ENCODE measurements around the gene CPNE5. TPM values are rescaled to one million over a fixed set of nuclear protein-coding genes. Genes with fewer than 3 reads are reported as not detected.

CPNE5 gene
- total RNA-seq, 1 donor from 2014 or later, result 59.1 TPM

DNA sequence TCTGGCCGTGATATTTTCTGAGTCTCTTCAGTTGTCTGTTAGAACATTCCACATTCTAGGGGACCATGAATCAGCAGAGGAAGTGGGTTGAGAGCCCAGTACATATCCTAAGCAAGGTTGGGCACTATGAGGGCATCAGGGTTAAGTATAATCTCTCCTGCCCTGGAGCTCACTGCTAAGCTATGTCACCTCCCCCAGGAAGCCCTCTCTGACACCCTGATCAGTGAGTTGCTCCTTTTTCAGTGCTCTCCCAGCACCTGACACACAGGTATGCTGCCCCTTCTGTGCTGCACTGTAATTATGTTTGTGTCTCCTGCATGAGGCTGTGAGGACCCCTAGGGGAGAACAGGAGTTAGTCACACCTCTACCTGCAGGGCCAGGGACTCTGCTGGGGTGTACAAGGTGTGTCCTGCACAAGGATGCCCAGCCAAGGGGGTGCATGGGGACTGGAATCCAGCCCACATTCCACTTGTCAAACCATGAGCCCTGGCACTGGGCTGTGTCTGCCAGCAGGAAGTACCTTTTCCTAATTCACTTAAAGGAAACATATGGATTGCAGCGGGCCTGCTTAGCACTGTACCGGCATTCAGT, 137.7 kb downstream of the CPNE5 start:
- intact Hi-C loops (cut with micrococcal nuclease), result loop anchor here (1.0 kb wide), 1 partner anchor 78 kb away; no protein-coding TSS in a partner anchor
- POLR2A ChIA-PET, result no interaction called here

DNA sequence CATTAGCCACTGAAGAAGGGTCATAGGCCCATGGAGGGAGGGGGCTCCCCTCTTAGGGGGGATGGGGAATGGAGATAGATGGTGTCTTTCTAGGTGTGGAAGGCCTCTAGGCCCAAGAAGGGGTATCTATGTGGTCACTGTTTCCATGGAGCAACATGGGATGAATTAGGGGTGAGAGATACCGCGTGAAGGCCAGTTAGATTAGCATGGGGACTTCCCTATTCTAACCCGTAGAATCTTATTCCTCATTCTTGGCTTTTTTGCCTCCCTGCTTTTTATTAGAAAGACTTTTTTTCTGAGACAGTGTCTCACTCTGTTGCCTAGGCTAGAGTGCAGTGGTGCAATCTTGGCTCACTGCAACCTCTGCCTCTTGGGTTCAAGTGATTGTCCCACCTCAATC, 138.4 kb downstream of the CPNE5 start:
- no peaks in the 10 kb centered on the region for H3K27me3 Mint-ChIP-seq
- peak; percentile 25 for ATAC-seq (ENCODE audit: low read depth)

More for the DNA sequence above, 137.7 kb downstream of the CPNE5 start:
- TF ChIP-seq, protein P1, sequence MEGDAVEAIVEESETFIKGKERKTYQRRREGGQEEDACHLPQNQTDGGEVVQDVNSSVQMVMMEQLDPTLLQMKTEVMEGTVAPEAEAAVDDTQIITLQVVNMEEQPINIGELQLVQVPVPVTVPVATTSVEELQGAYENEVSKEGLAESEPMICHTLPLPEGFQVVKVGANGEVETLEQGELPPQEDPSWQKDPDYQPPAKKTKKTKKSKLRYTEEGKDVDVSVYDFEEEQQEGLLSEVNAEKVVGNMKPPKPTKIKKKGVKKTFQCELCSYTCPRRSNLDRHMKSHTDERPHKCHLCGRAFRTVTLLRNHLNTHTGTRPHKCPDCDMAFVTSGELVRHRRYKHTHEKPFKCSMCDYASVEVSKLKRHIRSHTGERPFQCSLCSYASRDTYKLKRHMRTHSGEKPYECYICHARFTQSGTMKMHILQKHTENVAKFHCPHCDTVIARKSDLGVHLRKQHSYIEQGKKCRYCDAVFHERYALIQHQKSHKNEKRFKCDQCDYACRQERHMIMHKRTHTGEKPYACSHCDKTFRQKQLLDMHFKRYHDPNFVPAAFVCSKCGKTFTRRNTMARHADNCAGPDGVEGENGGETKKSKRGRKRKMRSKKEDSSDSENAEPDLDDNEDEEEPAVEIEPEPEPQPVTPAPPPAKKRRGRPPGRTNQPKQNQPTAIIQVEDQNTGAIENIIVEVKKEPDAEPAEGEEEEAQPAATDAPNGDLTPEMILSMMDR (IDR thresholded peaks at IDR 0.05), result no peak
- ATAC-seq (ENCODE audit: low read depth) (peak; percentile 54), DNase-seq (no peak)
- no peak overlapping the region for H3K4me3 Mint-ChIP-seq
- peaks cover 22% of the 10 kb centered on the region for H3K4me1 Mint-ChIP-seq
- H3K27ac Mint-ChIP-seq, result no peak overlapping the region
- CTCF ChIA-PET, result no interaction called here
- H3K9me3 Mint-ChIP-seq, result no peaks in the 10 kb centered on the region
- H3K36me3 Mint-ChIP-seq (ENCODE audit: low read depth), result no peaks in the 10 kb centered on the region
- no peaks in the 10 kb centered on the region for H3K27me3 Mint-ChIP-seq

DNA sequence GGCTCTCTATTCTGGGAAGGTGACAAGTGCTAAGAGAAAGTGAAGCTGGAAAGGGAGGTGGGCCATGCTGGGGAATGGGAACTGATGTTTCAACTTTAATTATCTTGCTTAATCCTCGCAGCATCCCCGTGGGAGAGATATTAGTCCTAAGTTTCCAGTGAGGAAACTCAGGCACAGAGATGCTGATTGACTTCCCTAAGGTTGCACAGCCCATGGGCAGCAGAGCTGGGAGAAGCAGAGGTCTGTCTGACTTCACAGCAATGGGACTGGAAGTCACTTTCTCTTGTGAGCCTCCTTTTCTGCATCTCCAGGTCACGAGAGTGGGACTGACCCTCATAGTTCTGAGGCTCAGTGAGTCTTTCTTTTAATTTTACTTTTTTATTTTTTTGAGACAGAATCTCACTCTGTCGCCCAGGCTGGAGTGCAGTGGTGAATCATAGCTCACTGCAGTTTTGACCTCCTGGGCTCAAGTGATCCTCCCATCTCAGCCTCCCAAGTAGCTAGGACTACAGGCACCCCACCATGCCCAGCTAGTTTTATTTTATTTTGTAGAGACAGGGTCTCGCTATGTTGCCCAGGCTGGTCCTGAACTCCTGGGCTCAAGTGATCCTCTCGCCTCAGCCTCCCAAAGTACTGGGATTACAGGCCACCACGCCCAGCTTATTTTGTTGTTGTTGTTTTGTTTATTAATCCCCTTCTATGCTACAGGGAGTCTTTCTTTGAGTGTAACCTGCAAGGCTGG, 139.0 kb downstream of the CPNE5 start:
- Mint-ChIP-seq H3K4me1 (peaks cover 30% of the 10 kb centered on the region), H3K4me3 (no peak overlapping the region), H3K36me3 (ENCODE audit: low read depth) (no peaks in the 10 kb centered on the region), H3K27ac (no peak overlapping the region), H3K9me3 (peaks cover 2% of the 10 kb centered on the region), H3K27me3 (no peaks in the 10 kb centered on the region)
- intact Hi-C loops (cut with micrococcal nuclease), result no loop called here
- ATAC-seq (ENCODE audit: low read depth) (no peak), DNase-seq (no peak)
- ChIA-PET CTCF (no interaction called here), POLR2A (no interaction called here)
- TF ChIP-seq, protein P1 (IDR thresholded peaks at IDR 0.05), result no peak

More for the DNA sequence above, 138.4 kb downstream of the CPNE5 start:
- TF ChIP-seq, protein P1 (IDR thresholded peaks at IDR 0.05), result no peak
- DNase-seq, result no peak
- H3K9me3 Mint-ChIP-seq, result no peaks in the 10 kb centered on the region
- H3K4me3 Mint-ChIP-seq, result no peak overlapping the region
- peaks cover 25% of the 10 kb centered on the region for H3K4me1 Mint-ChIP-seq
- POLR2A ChIA-PET, result no interaction called here
- no peaks in the 10 kb centered on the region for H3K36me3 Mint-ChIP-seq (ENCODE audit: low read depth)
- CTCF ChIA-PET, result no interaction called here
- intact Hi-C loops (cut with micrococcal nuclease), result loop anchor here (1.0 kb wide), 1 partner anchor 78 kb away; no protein-coding TSS in a partner anchor
- no peak overlapping the region for H3K27ac Mint-ChIP-seq

DNA sequence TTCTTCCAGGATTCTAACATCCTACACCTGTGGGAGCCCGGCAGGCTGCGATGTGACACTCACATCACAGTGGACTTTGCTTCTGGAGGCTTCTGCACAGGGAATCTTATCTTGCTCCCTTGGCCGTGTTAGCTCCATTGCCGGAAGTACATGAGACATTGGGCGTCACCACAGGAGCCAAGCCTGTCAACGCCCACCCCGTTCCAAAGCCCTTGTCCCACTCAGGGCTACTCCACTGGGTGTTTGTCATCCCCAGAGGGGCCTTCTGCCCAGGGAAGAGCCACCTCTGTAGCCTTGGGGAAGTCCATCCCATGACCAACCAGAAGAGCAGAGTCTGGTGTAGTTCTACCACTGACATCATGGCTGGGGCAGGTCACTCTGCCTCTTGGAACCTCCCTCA, 139.9 kb downstream of the CPNE5 start:
- CTCF ChIA-PET, result no interaction called here

DNA sequence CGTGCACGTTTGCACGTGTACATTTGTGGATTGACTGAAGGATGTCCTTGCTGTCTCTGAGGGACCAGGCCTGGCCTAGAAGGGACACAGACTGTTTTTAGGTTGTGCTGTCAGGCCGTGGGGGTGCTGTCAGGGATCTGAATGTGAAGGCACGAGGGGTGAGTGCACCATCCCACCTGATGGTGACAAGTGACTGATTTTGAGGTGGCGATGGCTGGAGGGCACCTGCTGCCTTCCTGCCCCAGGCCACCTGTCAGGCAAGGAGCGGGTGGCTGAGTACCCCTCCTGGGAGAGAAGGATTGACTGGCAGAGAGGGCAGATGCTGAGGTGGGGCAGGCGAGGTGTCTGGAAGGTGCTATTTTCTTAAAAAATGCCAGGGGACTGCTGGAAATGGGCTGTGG, 140.4 kb downstream of the CPNE5 start:
- Mint-ChIP-seq H3K9me3 (peaks cover 3% of the 10 kb centered on the region), H3K36me3 (ENCODE audit: low read depth) (no peaks in the 10 kb centered on the region), H3K4me3 (no peak overlapping the region), H3K4me1 (peaks cover 40% of the 10 kb centered on the region), H3K27me3 (no peaks in the 10 kb centered on the region), H3K27ac (no peak overlapping the region)
- ChIA-PET POLR2A (no interaction called here), CTCF (no interaction called here)
- TF ChIP-seq, protein P1 (IDR thresholded peaks at IDR 0.05), result no peak
- ATAC-seq (ENCODE audit: low read depth) (no peak), DNase-seq (no peak)
- intact Hi-C loops (cut with micrococcal nuclease), result no loop called here

More for the DNA sequence above, 139.9 kb downstream of the CPNE5 start:
- TF ChIP-seq, protein P1 (IDR thresholded peaks at IDR 0.05), result no peak
- Mint-ChIP-seq H3K27ac (no peak overlapping the region), H3K9me3 (peaks cover 3% of the 10 kb centered on the region), H3K4me3 (no peak overlapping the region), H3K27me3 (no peaks in the 10 kb centered on the region), H3K4me1 (peaks cover 39% of the 10 kb centered on the region), H3K36me3 (ENCODE audit: low read depth) (no peaks in the 10 kb centered on the region)
- intact Hi-C loops (cut with micrococcal nuclease), result no loop called here
- POLR2A ChIA-PET, result no interaction called here
- DNase-seq, result no peak
- ATAC-seq (ENCODE audit: low read depth), result no peak

Measured in activated B cell treated with CpG ODN at 0.5 μM for 24 hours (primary cell).